GM12891 (cell line): ENCODE data around the gene TMEM204.

Experiments
- PAX5 ChIP-seq: IDR thresholded peaks from 2 replicates; pipeline ENCODE4 v1.6.1; 2011; ENCODE audit warnings: low read length, moderate library complexity, mild to moderate bottlenecking; ENCODE audit not compliant: insufficient read depth, severe bottlenecking
- POLR2A ChIP-seq: IDR thresholded peaks from 2 replicates; pipeline ENCODE4 v1.6.1; 2011; ENCODE audit warnings: low read depth, low read length, control low read depth
- POLR2AphosphoS5 ChIP-seq: IDR thresholded peaks from 2 replicates; pipeline ENCODE4 v1.6.1; 2011; ENCODE audit warnings: low read depth, low read length, control low read depth
- SPI1 ChIP-seq: IDR thresholded peaks from 2 replicates; pipeline ENCODE4 v1.6.1; 2011; ENCODE audit warnings: low read depth, low read length, control low read depth
- TAF1 ChIP-seq: IDR thresholded peaks from 2 replicates; pipeline ENCODE4 v1.6.1; 2011; ENCODE audit warnings: low read depth, low read length, control low read depth

DNA sequence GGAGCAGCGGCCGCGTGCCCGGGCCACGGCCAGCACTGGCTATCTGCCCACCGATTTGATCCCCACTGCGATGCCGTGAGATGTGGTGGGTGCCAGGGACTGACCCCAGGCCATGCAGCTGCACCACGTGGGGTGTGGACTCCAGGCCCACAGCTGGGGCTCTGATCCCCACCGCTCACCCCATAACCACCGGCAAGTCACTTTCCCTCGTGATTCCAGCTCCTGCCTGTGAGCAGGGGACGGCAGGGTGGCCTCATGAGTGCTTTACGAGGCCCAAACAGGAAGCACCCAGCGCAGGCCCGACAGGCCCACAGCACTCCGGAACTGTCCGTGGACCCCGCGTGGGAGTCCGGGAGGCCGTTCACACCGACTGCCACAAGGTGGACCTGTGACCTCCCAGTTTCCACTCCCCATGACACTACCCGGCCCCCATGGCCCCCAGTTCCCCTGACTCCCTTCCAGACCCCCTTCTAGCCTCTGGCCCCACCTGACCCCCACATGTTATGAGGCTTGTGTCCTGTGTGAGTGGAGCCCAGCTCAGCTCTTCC is 45.3 kb upstream of the TMEM204 start:
- TF ChIP-seq POLR2A: no peak
- no peak for TF ChIP-seq POLR2AphosphoS5
- TF ChIP-seq TAF1: no peak
- no peak for TF ChIP-seq SPI1
- TF ChIP-seq PAX5: no peak
